ENCODE results near the gene LBH.

The LBH gene

DNA sequence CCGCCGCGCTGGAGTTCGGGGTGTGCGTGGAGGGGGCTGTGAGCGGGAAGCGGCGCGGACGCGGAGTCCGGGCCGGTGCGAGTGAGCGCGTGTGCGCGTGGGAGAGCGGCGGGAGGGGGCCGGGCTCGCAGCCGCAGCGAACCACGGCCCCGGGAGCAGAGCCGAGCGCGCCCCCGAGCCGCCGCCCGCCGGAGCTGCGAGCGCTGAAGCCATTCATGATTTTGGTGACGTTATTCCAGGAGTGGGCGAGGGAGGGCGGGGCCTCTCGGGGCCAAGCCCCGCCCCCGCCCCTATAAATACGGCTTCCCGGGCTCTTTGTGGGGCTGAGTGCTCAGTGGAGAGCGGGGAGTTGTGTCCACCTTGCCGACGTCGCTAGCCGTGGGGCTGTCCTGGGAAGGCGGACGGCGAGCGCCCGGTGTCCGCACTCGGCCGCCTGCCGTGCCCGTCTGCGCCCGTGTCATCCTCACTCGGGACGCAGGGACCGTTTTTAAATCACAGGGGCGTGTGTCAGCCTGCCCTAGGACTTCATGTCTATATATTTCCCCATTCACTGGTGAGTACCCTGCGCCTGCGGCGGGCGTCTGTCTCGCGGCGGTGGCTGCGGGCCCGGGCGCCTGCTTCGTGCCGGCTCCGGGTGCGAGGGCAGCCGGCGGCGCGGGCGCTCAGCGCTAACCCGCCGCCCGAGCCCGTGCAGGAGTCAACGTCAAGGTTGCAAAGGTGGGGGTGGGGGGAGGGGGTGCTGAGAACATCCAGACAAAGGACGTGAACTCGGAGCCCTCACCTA is at the start of gene LBH:
LBH (plus strand) TSS at position 323 of the 784 bp plus-strand sequence; CDS start at position 528, 205 bp downstream.
- peak; percentile 71 for DNase-seq

DNA sequence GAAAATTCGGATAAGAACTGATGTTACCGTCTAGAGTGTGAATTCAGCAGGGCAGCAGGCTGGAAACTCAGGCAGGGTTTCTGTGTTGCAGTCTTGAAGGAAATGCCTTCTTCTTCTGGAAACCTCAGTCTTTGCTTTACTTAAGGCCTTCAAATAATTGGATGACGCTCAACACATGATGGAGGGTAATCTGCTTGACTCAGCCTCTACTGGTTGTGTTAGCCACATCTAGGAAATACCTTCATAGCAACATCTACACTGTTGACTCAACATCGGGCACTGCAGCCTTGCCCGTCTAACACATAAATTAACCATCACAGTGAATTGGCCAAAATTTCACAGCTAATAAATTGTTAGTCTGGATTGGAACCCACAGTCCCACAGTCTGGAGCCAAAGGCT is 47.3 kb upstream of the LBH start:
- no peak for DNase-seq

DNA sequence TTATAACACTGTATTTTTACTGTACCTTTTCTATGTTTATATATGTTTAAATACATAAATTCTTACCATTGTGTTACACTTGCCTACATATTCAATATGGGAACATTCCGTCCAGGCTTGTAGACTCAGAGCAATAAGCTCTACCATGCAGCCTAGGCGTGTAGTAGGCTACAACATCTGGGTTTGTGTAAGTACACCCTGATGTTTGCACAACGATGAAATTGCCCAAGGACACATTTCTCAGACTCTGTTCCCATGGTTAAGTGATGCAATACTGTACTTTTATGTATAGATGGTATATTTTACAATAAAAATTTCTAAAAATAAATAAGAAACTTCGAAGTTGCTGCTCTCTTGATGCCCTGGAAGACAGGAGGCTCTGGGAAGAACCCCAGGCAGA is 46.2 kb upstream of the LBH start:
- DNase-seq, result no peak

DNA sequence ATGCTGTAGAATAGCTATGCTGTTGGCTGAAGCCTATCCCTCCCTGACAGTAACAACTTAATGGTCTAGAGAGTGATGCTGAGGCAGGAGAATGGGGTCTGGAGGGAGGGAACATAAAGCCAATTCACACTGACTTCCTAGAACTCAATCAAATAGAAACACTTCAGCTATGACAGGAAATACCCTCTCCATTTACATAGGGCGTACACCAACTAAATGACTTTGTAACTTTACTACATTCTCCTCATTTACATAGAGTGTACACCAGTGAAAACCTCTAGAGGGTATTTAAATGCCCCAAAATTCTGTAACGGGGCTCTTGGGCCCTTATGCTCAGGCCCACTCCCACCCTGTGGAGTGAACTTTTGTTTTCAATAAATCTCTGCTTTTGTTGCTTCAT is 43.0 kb upstream of the LBH start:
- no peak for DNase-seq

DNA sequence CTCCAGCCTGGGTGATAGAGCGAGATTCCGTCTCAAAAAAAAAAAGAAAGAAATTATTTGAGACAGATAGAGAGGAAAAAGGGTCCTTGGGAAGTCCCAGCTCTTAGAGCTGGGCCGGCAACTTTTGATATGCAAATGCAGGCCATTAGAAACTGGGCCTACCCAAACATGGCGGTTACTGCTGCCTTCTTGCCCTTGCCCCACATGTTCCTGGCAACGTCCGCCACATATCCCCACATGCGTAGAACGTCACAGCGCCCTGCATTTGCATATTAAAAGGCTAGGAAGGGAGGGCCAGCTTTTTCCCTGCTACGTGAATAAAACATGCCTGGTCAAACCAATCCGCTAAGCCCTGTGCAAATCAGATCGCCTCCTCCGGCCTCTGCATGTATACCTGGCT is 40.7 kb upstream of the LBH start:
- DNase-seq, result no peak

DNA sequence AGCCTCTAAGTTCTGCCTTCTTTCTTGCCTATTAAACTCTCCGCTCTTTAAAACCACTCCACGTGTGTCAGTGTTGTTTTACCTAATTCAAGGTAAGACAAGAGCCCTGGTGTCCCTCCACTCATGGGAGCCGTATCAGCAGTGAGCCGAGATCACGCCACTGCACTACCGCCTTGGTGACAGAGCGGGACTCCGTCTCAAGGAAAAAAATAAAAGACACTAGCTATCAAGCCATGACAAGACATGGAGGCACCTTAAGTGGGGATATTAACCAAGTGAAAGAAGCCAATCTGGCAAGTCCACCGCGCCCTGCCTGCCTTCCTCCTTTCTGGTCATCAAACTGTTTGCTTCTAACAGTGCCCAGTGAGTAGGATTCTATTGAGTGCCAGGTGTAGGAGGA is 40.2 kb upstream of the LBH start:
- DNase-seq, result no peak

DNA sequence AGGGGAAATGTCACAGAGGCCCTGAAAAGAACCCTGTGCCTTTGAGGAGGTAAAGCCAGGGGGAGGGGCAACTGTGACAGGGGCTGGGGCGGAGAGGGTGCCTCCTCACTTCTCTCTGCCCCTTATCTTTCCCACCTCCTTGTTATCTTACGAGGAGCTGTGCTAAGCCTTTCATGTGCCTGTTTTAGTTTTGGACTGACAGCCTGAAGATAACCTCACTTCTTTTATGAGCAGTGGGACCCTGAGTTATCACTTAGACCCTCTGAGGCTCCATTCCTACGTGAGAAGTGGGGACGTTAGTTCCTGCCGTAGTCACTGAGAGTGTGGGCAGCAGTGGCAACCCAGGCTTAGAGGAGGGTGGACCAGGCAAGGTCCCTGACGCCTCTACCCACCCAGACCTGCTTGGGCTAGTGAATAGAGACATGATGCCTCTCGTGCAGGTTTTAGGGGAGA is 39.5 kb upstream of the LBH start:
- DNase-seq, result no peak

DNA sequence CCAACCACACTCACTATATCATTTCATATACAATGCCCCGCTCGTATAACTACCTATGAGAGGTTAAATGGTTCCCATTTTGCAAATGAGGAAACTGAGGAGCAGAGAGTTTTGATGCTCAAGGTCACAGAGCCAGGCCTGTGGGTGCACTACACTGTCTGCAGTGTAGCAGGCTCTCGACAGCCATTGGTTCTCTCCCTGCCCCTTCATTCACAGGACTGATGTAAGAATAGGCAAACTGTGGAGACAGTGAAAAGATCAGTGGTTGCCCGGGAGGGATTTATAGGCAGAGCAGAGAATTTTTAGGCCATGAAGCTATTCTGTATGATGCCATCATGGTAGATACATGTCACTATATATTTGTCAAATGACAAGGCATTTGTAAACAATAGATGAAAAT is 39.0 kb upstream of the LBH start:
- no peak for DNase-seq

DNA sequence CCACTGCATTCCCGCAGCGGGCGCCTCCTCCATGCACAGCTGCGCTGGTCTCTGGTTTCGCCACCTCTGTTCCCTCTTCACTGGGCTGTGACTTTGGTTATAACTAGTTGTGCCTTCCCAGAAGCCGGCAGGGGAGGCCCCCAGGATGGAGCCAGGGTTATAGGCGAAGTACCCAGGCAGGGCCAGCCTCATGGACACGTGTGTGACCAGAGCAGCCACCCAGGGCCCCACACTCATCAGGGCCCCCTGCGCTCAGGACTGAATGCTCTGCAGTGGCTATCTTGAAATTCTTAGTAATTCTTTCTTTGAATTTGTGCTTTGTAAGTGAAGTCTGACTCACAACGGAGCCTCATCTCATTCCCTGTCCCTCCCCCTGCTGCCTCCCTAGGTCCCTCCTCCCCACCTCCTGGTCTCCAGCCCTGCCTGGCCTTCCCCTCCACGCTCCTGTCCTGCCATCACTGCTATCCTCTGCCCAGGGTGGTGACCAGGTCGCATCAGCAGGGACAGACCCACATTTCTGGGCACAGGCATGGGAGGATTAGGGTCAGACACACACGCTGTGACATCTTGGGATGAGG is 38.1 kb upstream of the LBH start:
- no peak for DNase-seq

DNA sequence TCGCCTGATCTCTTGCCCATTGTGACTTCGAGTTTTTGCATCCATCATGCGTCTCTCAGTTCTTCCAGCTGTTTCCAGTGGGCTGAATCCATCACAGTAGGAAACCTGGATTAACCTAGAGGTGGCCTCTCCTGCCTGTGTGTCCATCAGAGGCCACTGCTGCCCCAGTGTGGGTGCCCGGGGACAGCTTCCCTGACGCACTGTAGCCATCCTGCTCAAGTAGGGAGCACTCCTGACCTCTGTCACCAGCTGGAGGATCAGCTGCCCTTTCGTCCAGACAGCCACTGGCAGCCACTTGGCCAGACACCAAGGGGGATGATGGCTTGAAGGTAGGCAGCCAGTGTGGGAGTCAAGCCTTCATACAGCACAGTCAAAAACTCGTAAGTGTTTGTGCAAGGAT is 36.9 kb upstream of the LBH start:
- DNase-seq, result no peak

DNA sequence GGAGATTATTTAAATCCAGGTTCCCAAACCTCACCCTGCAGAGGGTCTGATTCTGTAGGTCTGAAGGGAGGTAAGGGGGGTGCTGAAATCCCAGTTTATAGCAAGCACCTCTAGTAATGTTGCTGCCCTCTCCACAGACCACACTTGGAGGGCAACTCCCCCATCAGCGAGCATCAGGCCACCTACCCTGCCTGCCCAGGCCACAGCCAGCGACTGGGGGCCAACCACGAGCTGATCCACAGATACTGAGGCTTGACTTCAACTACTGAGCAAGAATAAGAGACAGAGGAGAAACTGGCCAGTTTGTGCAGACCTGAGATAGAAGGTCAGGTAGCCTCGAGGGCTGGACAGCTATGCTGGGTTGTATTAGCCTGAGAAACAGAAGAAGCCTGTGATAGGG is 36.3 kb upstream of the LBH start:
- DNase-seq, result no peak

DNA sequence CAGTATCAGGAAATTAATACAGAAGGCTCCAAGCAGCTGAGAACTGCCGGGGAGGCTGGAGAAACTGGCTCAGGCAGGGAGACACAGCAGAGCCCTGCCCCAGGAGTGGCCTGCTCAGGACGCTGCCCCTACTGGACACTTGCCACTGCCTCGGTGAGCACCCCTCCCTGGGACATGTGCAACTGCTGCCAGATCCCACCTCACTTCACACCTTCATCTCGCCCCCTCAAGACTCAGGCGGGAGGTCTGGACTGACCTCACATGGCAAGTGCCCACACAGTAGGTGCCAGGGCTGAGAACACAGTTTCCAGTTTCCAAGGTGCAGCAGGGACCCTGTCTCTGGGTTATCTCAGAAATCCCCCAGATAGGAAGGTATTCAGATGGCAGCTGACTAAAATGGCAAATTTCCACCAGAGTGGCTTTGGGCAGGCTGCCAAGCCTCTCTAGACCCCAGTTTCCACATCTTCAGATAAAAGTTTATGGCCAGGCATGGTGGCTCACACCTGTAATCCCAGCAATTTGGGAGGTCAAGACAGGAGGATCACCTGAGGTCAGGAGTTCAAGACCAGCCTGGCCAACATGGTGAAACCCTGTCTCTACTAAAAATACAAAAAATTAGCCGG is 33.7 kb upstream of the LBH start:
- DNase-seq, result no peak

DNA sequence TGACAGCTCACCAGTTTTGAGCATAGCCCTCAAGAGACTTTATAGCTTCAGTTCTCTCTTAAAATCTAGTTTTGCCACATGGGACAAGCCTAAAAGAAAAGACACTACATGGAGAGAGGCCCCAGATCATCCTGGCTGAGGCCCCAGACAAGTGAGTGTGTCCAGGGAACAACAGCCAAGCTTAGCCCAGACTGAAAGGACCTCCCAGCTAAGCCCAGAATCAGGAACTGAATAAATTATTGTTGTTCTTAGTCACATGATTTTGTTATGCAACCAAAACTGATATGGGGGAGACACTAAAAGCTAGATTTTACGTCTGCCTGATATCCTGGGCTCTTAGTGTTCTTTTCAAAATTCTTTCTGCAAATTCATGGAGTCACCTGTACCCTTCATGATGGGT is 29.3 kb upstream of the LBH start:
- DNase-seq, result no peak

DNA sequence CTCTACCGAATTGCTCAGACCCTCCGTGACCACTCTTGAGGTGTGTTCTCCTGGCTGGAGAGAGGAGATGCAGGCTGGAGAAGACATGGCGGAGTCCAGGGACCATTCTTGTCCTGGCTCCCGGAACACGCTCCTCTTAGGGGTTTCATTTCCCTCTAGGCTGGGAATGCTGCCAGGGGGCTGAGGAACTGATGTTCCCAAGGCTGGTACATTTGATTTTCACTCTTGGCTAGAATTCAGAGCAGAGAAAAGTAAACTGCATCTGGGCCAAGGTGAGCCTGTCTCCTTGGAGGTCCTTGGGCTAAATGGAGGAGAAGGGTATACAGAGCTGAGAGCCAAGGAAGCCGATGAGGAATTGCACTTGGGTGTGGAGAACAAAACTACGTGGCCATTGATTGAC is 28.2 kb upstream of the LBH start:
- DNase-seq, result no peak

DNA sequence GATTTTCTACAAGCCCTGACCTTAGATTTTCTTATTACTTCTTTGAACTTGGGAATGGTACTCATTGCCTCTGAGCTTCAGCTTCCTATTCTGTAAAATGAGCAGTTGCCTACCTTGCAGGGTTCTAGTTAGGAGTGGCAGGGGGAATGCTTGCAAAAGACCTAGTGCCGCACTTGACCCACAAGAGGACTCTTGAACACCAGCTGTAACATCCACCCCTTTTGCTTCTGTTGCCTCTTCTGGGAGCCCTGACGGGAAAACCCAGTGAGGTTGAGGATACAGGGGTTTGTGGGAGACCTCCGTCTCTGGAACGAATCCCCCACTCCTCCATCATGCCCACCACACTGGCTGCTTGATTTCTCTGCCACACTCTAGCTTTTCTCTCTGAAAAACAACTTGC is 27.1 kb upstream of the LBH start:
- no peak for DNase-seq

DNA sequence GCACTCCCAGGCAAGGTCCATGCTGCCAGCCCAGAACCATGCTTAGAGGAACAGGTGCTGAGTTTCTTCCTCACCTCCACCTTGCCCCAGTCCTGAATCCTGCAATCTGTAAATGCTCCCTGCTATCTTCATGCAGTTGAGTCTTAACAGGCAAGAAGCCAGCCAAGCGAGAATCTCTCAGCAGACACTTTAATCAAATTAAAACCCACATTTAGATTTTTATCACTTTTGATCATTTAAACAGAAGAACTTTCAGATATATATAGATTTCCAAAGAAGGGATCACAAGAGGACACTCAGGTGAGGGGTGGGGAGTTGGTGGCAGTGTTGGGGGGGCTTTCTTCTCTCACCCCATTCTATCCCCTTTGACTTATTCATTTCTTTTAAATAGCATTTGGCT is 25.9 kb upstream of the LBH start:
- no peak for DNase-seq

DNA sequence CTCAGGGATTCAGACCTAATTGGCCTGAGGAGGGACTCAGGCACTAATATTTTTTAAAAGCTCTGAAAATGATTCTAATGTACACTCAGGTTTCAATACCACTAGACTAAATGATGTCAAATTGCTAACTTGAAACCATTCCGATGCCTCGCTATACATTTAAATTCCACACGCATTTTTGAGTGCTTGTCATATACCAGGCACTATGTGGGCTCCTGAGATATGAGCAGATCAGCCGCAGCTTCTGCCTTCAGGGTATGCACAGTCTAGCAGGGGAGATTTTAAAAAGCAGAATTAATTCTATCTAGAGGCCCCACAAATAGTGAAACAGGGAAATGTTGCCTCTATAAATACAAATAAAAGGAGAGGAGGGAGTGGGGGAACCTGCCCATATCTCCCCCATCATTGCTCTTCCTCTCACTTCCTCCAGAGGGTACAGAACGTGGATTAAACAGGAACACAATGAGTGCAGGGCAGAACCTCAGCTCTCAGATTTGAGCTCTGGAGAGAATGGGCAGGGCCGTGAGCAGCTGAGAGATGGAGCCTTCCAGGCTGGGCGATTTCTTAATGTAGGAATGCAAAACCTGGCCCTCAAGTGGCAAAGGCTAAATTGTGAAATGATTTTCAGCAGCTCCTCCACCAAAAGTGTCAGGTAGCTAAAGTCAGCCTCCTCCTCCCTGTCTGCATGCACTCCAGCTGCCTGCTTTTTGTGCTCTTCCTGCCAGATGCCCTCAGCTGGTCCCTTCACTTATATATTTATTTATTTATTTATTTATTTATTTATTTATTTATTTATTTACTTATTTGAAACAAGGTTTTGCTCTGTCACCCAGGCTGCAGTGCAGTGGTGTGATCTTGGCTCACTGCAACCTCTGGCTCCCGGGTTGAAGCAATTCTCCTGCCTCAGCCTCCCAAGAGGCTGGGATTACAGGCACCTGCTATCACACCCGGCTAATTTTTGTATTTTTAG is 24.6 kb upstream of the LBH start:
- DNase-seq, result no peak

DNA sequence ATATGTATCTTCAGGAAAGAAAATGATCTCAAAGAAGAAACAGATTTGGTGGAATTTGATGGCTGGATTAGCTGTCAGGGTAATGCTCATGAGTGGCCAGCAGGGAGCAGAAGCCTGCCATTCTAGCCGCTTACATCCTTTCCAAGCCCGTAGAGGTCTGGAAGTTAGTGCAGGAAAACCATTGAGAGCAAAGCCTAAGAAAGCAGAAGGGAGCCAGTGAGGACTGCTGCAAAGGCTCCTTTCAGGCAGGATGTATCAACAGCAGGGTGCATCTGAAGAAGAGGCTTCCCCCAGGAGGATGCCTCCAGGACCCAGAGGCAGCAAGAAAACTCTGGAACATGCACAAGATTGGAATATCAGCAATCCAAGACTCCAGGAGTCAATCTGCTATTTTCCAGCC is 22.9 kb upstream of the LBH start:
- peak; percentile 81 for DNase-seq

DNA sequence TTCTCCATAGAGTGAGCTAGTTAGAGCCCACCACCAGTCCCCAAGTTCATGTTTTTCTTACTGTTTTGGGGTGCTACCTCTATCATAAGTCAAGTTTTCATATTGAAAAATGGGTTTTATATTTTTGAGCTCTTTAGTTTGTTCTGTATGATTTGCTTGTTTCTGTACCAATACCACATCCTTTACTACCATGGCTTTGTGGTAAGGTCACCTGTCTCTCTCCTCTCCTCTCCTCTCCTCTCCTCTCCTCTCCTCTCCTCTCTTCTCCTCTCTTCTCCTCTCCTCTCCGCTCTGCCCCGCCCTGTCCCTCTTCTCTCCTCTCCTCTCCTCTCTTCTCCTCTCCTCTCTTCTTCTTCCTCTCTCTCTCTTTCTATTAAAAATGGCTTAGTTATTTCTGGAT is 22.1 kb upstream of the LBH start:
- no peak for DNase-seq

DNA sequence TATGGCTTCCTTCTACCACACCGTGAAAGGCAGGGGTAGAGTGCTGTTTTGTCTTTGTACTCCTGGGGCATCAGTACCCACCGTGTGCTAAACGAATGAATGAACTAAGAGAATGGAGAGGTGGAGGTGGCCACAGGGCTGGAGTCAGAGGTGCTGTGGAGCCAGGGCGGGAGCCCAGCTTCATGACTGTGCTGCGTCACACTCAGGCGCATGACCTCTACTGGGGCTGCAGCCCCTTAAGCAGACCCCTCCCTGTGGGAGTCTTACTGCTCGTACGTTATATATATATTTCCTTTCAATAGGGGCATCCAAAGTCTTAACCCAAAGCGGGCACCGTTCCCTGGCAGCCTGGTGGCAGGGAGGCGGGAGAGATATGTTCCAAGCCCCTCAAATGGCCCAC is 18.0 kb upstream of the LBH start:
- DNase-seq, result no peak

DNA sequence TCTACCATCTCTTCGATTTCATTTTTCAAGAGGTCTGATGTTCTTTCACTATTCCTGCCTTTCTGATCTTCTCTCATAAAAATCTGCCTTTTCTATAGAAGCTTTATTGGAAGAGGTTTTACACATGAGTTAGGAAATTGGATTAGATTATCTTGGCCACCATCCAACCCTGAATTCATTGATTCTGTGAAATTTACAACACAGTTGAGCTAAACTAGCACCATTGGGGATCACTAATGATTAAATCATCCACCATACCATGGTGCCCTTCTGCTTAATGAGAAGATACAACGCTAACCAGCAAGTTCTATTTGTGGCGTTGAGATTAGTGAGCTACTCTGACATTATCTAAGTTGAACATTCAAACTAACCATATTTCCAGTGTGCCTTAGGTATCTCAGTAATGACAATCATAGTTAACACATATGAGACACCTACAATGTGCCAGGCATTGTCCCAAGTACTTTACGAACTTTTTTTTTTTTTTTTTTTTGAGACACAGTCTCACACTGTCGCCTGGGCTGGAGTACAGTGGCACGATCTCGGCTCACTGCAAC is 17.3 kb upstream of the LBH start:
- no peak for DNase-seq

DNA sequence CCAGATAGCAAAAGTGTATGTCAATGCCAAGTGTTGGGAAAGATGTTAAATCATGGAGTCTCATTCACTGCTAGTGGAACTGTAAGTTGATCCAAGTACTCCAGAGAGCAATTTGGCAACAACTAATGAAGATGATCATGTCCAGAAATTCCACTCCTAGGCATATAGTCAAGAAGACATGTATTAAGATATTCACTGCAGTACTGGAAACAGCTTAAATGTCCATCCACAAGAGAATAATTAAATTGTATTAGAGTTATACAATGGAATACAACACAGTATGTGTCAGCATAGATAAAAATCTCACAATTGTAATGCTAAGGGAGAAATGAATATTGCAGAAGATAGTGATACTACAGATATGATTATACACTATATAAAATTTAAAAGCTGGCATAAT is 15.2 kb upstream of the LBH start:
- peak; percentile 9 for DNase-seq
